H1 (cell line): Measurements from ENCODE around the gene SLC12A4.

ENCODE experiments used
- BRCA1 ChIP-seq: IDR thresholded peaks from 2 replicates; pipeline ENCODE4 v1.6.1; 2012; ENCODE audit warnings: low read depth, low read length, improper control_type of control experiment
- EP300 ChIP-seq, 2 experiments: IDR thresholded peaks; 1 replicate in 1 of 2; 2 replicates in 1 of 2; pipeline ENCODE4 v1.6.1; 2011 to 2012; ENCODE audit warnings: low read depth in 2 of 2, low read length in 2 of 2, mild to moderate bottlenecking in 2 of 2, borderline replicate concordance in 1 of 2, inconsistent platforms in 1 of 2, moderate library complexity in 1 of 2
- EZH2 ChIP-seq: fragments of 200-600 bp; sonication (generic); IDR thresholded peaks from 2 replicates; pipeline ENCODE4 v1.7.1; 2012; ENCODE audit warnings: low read depth, mild to moderate bottlenecking, moderate library complexity, low read length, inconsistent platforms; ENCODE audit not compliant: severe bottlenecking
- POLR2A ChIP-seq, 2 experiments: IDR thresholded peaks; 1 replicate in 1 of 2; 2 replicates in 1 of 2; pipeline ENCODE4 v1.6.1; 2011; ENCODE audit warnings: low read depth in 2 of 2, low read length in 2 of 2, mild to moderate bottlenecking in 2 of 2; ENCODE audit errors: control extremely low read depth in 1 of 2
- POLR2AphosphoS5 ChIP-seq: IDR thresholded peaks from 2 replicates; pipeline ENCODE4 v1.6.1; 2011; ENCODE audit warnings: low read depth, low read length
- RFX5 ChIP-seq: IDR thresholded peaks from 2 replicates; pipeline ENCODE4 v1.6.1; 2011; ENCODE audit warnings: low read depth, low read length, improper control_type of control experiment, borderline replicate concordance
- SIX5 ChIP-seq: IDR thresholded peaks from 2 replicates; pipeline ENCODE4 v1.6.1; 2011; ENCODE audit warnings: mild to moderate bottlenecking, low read depth, low read length
- SP1 ChIP-seq: IDR thresholded peaks from 2 replicates; pipeline ENCODE4 v1.6.1; 2011; ENCODE audit warnings: low read depth, low read length
- TCF12 ChIP-seq: IDR thresholded peaks from 2 replicates; pipeline ENCODE4 v1.6.1; 2011; ENCODE audit warnings: low read depth, mild to moderate bottlenecking, low read length
- TF ChIP-seq, protein P1 (sequence below): IDR thresholded peaks from 2 replicates; pipeline ENCODE4 v1.6.1; 2012; ENCODE audit warnings: inconsistent platforms
- TF ChIP-seq, protein P2 (sequence below), 3 experiments: IDR thresholded peaks; 1 replicate in 2 of 3; 2 replicates in 1 of 3; pipeline versions ENCODE4 v1.5.1 to v1.6.1; 2011; ENCODE audit warnings: low read length in 3 of 3, mild to moderate bottlenecking in 3 of 3, inconsistent platforms in 2 of 3, low read depth in 1 of 3, moderate library complexity in 1 of 3; ENCODE audit not compliant: insufficient read depth in 1 of 3; ENCODE audit errors: control extremely low read depth in 1 of 3

DNA sequence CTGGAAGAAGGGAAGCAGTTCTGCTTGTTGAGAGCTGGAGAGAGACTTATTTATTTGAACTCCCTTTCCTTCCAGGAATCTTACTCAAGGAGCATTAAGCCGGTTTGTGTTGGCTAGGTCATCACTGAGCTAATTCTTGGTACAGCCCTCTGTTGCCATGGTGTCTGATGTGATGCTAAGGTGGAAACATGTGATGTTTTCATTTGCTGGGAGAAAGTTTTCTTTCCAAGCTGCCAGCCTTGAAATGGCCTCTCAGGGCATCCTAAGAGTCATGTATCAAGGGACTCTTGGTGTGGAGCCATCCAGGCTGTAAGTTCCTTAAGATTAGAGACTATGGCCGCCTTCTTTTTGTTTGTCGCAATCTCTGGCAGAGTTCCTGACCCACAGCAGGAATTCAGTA lies 71.2 kb downstream of the SLC12A4 start:
- TF ChIP-seq POLR2A (IDR thresholded peaks at IDR 0.05; ENCODE audit: control extremely low read depth in 1 of 2, low read depth in 2 of 2, low read length in 2 of 2) (no peak), POLR2AphosphoS5 (no peak), TCF12 (no peak), EZH2 (no peak), EP300 (IDR thresholded peaks at IDR 0.05; ENCODE audit: borderline replicate concordance in 1 of 2, low read depth in 2 of 2, low read length in 2 of 2) (no peak), SP1 (no peak), BRCA1 (no peak), RFX5 (no peak), SIX5 (no peak)
- TF ChIP-seq, protein P1, sequence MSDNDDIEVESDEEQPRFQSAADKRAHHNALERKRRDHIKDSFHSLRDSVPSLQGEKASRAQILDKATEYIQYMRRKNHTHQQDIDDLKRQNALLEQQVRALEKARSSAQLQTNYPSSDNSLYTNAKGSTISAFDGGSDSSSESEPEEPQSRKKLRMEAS, result no peak
- TF ChIP-seq, protein P2, sequence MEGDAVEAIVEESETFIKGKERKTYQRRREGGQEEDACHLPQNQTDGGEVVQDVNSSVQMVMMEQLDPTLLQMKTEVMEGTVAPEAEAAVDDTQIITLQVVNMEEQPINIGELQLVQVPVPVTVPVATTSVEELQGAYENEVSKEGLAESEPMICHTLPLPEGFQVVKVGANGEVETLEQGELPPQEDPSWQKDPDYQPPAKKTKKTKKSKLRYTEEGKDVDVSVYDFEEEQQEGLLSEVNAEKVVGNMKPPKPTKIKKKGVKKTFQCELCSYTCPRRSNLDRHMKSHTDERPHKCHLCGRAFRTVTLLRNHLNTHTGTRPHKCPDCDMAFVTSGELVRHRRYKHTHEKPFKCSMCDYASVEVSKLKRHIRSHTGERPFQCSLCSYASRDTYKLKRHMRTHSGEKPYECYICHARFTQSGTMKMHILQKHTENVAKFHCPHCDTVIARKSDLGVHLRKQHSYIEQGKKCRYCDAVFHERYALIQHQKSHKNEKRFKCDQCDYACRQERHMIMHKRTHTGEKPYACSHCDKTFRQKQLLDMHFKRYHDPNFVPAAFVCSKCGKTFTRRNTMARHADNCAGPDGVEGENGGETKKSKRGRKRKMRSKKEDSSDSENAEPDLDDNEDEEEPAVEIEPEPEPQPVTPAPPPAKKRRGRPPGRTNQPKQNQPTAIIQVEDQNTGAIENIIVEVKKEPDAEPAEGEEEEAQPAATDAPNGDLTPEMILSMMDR (IDR thresholded peaks at IDR 0.05; ENCODE audit: control extremely low read depth in 1 of 3, insufficient read depth in 1 of 3, low read depth in 1 of 3, low read length in 3 of 3), result no peak
